ENCODE measurements around the gene TBC1D13.

- TF ChIP-seq REST (IDR thresholded peaks at IDR 0.05; ENCODE audit: borderline replicate concordance) = no peak
- no peak for TF ChIP-seq POLR2AphosphoS5 (IDR thresholded peaks at IDR 0.05)
These were observed 43.6 kb upstream of the TBC1D13 start for GRCh38 chr9:128743421-128743820.

Data from neural cell (in vitro differentiated cells).